ENCODE measurements around the gene ENDOU. TPM values are rescaled to one million over a fixed set of nuclear protein-coding genes. Genes with fewer than 3 reads are reported as not detected.

The ENDOU gene
- total RNA-seq, 1 donor from 2014 or later = 0.10 TPM

DNA sequence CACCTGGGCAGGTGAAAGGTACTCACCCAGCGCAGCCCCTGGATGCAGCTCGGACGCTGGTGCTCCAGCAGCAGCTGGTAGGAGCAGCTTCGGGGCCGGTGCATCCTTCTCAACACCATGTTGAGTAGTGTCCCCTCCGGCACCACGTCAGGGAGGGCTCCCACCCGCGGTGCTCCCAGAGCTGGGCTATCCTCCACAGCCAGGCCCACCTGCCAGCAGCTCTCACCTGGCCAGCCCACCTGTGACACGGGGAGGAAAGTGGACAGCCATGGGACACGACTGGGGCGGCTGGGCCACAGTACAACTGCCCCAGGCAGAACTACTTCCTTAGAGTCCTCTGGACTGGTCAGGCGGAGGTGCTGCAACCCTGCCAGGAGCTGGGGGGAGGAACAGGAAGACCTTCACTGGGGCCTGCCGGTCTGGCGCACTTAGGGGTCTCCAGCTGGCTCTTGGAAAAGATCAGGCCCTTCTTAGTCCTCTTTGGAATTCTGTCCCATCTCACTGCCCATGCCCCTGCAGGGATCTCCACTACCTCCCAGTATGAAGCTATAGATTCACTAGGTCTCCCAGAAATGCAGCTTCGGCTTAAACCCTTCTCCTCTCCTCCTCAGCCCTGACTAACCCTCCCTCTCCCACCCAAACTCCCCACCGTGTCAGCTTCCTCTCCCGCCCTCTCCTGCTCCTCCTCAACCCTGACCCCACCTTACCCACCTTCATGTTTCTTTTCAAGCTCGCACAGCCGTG, 32.7 kb upstream of the ENDOU start:
- no peak for DNase-seq (ENCODE audit: low read depth)

DNA sequence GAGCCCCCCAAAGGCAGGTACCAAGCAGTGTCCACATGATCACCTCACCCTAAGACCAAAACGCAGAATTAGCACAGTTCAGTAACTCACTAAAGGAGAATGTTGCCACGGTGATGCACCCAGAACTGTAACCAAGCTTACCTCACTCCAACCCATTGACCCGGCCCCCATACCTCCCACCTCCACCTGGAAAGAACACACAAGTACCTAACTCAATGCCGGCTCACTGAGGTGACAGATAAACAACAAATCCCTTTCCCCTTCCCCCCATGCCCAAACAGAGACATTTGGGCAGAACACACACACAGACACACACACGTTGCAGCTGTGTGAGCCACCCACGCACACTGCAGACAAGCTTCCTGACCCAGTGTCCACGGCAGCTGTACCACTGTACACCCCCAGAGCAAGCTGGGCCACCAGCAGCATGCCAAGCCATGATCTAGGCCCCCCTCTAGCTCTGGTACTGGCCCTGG, 32.1 kb upstream of the ENDOU start:
- no peak for DNase-seq (ENCODE audit: low read depth)

DNA sequence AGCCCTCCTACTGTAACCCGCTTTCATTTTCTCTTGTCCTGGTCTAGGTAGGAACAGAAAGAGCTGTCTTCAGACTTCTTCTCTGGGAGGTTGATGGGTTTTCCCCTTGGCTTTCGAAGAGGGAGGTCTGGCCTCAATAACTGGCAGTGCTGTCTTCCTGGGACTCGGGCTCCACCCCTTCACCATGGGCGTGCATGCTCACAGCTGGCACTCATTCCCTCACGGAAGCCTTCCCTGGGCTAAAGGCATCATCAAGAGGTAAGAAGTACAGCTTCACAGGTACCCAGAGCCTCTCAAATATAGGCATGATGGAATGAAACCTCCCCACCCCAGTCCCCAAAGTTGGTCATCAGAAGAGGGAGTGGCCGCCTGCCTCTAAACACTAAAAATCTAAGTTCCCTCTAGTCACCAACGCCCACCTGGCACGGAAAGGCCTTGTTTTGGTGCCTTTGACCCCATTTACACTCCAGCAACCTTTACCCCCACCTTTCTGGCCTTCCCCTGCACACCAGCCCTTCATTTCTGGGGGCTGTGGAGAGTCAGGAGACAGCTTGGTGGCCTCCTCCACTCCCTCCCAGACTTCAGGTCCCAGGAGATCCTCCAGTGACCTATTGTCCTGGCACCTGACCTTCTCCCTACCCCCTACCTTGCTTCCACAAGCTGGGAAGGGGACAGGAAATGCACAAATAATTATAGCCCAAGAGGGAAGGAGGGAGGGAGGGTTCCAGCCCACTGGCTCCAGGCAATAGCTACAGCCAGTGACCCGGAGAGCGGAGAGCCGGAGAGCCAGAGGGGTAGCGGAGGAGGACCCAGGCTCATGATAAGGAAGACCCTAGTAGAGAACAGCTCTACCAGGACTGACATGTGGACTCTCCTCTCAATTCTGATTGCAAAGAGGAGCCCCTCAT, 30.6 kb upstream of the ENDOU start:
- peak; percentile 47 for DNase-seq (ENCODE audit: low read depth)

DNA sequence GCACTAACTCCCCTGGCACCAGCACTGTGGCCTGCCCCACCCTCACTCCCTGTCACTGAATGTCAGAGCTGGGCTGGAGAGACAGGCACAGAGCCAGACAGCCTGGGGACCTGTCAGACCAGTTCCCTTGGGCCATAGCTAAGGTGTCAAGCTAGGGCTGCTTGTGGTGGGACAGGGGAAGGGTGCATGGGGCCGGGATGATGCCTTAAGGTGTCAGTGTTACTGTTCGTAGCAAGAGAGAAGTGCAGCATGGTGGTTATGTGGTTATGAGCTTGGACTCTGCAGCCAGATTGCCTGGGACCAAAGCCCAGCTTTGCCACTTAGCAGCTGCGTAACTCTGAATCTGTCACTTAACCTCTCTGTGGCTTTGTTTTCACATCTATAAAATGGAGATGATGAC, 29.6 kb upstream of the ENDOU start:
- no peak for DNase-seq (ENCODE audit: low read depth)

DNA sequence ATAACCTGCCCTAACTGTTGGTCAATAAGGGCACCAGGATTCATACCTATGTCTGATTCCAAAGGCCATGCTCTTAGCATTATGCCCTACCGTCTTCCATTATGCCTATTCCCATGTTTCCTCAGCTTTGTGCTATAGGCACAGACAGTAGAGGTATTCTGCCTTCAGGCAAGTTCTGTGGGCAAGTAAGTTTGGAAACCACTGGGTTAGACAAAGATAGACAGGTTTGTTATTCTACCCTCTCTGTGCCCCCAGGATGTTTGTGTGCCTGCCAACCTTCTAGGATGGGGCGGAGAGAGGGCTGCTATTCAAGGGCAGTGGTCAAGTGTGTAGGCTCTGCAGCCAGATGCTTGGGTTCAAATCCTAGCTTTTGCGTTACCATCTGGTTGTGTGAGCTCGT, 28.8 kb upstream of the ENDOU start:
- no peak for DNase-seq (ENCODE audit: low read depth)

DNA sequence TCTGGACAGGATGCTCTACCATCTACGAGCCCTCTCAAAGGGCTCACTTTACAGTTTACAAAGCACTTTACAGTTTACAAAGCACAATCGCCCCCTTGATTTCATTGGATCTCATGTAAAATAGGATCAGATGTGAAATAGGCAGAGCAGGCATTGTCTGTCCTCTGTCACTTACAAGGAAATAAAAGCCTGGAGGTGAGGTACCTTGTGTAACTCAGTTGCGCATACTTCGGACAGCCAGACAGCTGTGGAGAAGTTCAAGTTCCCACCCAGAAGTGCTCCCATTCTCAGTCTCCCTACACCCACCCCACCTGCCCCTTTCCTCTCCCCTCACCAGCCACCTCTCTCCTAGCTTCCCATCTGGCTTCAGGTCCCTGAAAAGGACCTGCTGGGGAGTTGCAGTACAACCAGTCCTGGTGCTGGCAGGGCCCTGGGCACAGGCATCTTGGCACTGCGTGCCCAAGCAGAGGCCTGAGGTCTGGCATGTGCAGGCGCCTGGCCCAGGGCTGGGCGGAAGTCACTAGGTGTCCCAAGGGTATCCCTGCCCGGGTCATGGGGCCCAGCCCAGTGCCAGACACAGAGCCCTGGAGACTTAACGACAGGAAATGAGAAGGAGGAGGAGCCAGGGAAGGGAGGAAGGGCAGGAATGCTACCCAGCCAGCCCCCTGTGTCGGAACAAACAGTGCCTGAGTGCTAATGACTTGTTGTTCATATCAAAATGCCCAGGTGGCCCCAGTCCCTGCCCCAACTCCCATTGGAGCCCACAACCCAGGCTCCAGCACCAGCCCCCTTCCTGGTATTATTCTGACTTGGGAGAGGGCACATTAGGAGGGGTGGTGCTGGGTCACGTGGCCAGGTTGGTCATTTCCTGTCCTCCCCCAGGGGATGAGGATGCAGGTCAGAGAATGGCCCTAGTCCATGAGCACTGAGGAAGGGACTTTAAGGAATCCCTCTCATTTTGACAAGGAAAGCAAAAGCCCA, 28.0 kb upstream of the ENDOU start:
- DNase-seq (ENCODE audit: low read depth) = peak; percentile 75

DNA sequence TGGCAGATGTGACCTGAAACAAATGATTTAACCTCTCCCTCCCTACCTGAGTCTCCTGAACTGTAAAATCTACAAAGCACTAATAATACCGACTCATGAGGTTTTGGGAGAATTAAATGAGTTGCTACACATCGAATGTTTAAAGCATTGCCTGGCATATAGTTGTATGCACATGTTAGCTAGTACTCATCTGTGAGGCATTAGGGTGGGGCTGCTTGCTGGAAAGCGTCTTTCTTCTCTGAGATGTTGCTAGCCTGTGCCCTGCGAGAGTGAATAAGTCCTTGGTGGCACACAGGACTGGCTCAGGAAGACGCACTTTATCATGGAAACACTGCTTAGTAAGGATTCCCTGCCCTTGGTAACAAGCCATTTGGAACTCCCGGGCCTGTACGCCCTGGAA, 27.3 kb upstream of the ENDOU start:
- DNase-seq (ENCODE audit: low read depth) = no peak

DNA sequence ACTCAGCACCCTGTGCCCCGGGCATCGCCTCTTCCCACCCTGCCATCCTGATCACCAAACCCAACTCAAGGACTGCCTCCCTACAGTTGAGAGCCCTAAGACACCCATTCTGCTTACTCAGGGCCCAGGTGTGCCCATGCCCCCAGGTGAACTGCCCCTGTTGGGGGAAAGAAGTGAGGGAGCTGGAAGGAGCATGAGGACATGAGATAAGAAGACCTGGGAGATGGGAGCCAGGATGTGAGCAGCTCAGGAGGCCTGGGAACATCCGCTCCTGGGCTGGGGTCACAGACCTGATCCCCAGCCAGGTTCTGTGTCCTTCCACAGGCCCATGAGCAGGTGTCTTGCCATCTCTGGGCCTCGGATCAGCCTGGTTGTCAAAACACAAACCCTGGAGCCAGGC, 26.8 kb upstream of the ENDOU start:
- no peak for DNase-seq (ENCODE audit: low read depth)

DNA sequence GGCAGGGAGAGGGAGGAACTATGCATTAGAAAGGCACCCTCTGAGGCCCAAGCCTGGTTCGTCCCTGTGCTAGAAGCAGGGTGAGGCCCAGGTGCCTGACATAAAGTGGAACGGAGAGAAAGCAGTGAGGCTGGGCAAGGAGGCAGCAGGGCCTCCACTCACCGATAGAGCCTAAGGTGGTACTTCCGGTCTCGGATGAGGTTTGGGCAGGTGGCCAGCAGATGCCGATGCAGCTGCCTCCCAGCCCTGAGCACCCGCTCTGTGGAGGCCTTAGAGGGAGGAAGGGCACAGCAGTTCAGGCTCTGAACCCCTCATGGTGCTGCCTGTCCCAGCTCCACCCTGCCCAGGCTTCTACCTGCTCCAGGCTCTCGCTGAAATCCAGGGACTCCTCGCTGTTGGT, 26.3 kb upstream of the ENDOU start:
- no peak for DNase-seq (ENCODE audit: low read depth)

DNA sequence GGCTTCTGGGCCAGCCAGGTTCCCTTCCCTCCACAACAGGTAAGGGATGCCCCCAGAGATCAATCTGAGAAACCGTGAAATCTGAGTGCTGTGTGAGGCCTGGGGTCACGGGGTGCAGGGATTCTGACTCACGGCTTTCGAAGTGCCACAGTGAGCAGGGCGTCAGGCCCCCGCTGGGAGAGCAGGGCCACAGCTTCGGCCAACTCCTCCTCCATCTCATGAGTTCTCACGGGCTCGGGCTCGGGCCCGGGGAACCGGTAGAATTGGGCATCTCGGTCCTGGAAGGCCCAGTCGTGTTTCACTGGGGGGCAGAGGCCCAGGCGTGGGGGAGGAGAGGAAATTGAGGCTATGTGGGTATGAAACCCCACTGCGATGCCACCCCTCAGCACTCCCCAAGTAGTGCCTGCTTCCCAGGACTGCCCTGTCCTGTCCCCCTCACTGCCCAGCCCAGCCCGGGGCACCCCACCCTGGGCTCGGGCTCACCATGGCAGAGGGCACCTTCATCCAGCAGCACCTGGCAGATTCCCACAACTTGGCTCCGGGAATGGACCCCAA, 25.7 kb upstream of the ENDOU start:
- no peak for DNase-seq (ENCODE audit: low read depth)

DNA sequence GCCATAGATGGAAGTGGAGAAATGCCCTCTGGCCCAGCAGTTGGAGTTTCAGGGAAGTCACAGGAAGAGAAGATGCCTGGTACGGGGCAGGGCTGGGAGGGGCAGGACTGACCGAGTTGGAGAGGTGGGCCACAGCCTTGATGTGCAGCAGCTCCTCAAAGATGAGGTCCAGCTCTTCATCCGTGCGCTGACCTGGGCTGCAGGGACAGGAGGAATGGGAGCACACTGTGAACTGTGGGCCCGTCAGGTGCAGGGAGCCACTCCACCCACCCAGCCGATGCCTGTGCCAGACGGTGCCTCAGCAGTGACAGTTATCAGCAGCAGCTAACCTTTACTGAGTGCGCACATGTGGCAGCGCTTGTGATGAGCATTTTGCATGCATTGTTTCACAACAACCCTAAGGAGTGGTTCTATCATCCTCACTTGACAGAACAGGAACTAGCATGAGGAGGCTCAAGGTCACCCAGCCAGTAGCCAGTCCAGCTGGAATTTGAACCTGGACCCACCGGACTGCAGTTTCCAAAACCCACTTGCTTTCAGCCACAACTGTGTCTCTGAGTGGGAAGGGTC, 25.0 kb upstream of the ENDOU start:
- DNase-seq (ENCODE audit: low read depth) = no peak

DNA sequence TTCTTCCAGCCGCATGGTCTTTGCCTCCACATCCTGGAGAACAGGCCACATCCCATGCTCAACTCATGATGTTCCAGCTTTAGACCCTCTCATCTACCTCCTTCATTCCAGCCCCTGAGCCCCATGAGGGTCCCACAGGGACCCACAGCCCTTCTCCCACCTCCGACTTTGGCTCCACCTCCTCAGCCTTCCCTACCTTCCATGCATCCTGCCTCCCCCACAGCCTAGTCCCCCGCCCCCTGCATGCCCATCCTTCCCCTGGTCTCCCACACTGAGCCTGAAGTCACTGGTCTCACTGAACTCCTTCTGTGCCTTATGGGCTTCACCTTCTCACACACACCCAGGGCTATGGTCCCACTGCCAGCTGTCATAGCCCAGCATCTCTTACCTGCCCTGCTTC, 23.6 kb upstream of the ENDOU start:
- DNase-seq (ENCODE audit: low read depth) = no peak

DNA sequence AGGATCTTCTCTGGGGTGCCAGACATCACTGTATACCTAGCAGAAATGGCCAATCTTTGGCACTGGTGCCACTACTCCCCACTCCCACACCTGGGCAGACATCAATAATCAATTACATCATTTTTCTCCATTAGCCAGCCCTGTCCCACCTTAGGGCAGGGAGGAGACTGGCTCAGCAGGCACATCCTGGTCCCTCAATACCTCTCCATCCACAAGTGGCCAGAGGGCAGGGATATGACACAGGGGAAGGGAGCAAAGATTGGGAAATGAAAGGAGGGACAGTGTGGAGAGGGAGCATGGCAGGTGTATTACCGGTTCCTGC, 23.2 kb upstream of the ENDOU start:
- no peak for DNase-seq (ENCODE audit: low read depth)

DNA sequence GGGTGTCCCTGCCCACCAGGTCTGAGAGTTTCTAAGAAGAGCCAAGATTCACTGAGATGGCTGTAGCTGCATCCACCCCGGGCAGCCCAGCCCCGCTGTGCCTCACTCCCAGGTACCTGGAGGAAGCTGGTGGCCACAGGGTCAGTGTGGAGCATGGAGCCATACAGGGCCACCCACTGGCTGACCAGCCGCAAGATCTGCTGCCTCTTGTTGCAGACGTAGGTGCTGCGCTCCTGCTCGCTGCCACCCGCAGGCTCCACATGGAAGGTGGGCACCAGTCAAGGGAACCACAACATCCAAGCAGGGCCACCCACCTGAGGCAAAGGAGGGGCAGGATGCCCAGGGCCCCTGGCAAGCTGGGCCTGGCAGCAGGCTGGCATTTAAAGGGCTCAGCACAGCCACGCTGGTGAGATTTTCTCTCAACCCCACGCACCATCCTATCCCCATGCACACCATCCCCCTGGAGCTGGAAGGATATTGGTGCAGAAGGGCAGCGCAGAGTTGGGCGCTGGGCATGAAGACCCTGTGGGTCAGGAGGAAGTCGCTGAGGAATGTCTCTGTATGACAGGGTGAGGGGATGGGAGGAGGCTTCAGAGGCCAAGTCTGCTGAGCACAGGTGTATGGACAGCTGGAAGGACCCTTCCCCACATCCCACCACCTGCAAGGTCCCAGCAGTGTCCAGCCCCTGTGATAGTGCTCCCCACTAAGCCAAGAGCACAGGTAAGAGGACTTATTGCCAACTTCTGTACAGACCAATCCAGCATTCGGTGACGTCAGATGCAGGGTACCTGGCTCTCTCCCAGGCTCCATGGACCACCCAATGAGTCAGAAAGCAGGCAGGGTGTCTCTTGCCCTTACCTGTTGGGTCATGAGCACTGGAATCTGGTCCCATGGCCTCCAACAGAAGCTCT, 22.6 kb upstream of the ENDOU start:
- DNase-seq (ENCODE audit: low read depth) = no peak

DNA sequence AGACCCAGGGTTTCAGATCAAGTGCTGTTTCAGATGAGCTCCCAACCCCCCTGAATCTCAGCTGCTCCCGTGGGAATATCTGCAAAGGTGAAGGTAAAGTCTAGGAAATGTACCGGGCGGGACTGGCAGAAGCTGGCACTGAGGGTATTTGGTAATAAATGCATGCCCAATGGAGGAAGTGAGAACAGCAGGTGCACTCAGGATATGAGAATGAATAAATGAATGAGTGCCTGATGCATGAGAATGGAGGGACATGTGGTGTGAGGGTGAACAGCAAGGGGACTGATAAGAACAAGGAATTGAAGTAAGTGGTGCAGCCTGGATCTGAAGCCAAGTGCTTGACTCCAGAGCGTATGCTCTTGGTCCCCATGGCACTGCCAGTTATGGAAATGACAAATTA, 21.8 kb upstream of the ENDOU start:
- DNase-seq (ENCODE audit: low read depth) = no peak

DNA sequence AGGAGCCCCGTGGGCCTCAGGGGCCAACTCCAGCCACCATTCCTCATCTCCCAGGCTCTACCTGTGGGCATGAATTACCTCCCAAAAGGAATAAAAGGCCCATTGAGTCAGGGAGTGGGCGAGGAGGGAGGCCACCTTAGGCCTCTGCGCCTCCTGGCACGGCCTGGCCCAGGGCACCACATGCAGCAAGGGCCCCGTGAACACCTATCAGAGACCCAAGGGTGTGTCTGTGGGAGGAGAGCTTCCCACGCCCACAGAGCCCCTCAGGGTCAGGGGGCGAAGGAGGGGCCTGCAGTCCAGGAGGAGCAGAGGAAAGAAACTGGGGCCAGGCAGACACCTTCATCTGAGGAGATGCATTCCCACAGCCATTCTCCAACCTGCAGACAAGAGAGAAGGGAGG, 21.2 kb upstream of the ENDOU start:
- no peak for DNase-seq (ENCODE audit: low read depth)

DNA sequence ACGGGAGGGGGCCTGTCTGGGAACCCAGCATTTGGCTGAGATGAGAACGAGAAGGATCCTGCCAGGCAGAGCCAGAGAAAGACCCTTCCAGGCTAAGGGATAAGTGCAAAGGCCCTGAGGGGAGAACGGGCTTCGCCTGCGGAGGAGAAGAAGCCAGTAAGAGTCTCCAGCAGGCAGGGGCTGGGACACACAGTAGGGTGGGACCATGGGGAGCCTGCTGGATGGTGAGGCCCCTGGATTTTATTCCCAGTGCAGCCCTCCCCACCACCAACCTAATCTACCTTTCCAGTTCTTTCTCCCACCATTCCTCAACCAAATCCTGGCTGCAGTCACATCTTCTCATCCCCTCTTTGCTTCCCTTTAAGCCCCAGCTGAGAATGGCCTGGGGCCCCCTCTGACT, 20.8 kb upstream of the ENDOU start:
- no peak for DNase-seq (ENCODE audit: low read depth)

DNA sequence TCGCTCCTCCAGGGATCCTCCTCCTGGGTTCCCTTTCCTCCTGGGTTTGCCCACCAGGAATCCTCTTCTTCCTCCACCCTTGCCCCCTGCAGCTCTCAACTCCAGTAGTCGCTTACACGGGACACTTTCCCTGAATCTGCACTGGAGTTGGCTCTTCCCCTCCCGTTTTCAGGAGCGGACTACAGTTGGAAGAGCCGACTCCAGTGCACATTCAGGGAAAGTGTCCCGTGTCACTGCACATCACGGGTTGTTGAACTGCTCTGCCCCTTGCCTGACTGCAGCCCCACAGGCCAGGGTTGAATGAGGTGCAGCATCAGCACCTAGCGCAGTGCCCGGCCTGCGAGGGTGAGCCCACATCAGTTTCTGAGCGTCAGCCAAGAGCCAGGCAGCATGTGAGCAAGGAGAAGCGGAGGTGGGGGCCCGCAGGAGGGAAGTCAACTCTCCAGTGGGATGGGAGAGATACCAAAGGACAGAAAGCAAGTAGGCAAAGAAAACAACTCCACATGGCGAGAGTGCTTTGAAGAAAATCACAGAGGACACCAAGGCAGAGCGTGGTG, 20.3 kb upstream of the ENDOU start:
- DNase-seq (ENCODE audit: low read depth) = no peak

DNA sequence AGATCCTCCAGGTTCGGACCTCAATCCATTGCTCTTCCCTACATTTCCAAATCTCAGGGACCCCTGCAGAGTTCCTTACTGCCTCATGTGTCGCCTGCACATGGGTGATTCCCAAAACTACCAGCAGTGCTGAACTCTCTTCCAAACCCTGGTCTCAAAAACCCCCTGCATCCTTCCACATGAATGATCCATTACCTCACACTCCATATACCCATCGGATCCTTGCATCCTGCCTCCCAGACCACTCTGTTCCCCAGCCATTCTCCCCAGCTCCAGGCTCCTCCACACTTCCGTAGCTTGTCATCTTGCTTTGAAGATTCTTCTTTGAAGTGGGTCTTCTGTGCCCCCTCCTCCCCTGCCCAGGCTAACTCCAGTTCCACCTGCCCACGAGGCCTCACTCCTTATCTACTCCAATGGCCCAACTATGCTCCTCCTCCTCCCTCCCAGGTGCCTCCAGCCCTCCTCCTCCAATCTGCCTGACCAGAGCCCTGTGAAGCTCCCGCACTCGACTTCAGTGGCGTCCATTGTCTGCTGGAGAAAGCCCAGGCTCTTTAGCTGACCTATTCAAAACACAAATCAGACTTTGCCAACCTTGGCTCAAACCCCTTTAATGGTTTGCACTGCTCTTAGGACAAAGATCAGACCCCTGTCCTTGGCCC, 19.6 kb upstream of the ENDOU start:
- DNase-seq (ENCODE audit: low read depth) = no peak

Measured in renal cortical epithelial cell (primary cell).